Kidney (tissue), 14 donors: ENCODE data around the gene SUGCT. TPM values are rescaled to one million over a fixed set of nuclear protein-coding genes. Genes with fewer than 3 reads are reported as not detected.

Experiments
- DNase-seq, 5 donors: peaks; one replicate each; pipeline ENCODE4 v3.0.0-alpha.2; 2013 to 2020
- FAIRE-seq: peaks from 2 replicates; lab custom pipeline; 2012; peaks lifted over from hg19 to GRCh38; lab: Jason Lieb, UNC
- H3K27ac ChIP-seq, 2 donors: one replicate each; pipeline ENCODE4 v1.7.0; 2013; ENCODE audit warnings: low read depth in 2 of 2, low read length in 2 of 2, inconsistent platforms in 1 of 2
- H3K27me3 ChIP-seq: one replicate; pipeline ENCODE4 v1.7.1; 2013; ENCODE audit warnings: low read length, inconsistent platforms; ENCODE audit not compliant: control insufficient read depth, insufficient read depth
- H3K36me3 ChIP-seq, 3 donors: one replicate each; pipeline versions ENCODE4 v1.7.0 to v1.7.1; 2013; ENCODE audit warnings: low read length in 3 of 3, control low read depth in 1 of 3, inconsistent platforms in 1 of 3; ENCODE audit not compliant: insufficient read depth in 3 of 3, control insufficient read depth in 2 of 3
- H3K4me1 ChIP-seq, 3 donors: one replicate each; pipeline versions ENCODE4 v1.7.0 to v1.7.1; 2013; ENCODE audit warnings: low read length in 3 of 3, inconsistent platforms in 1 of 3, low read depth in 1 of 3; ENCODE audit not compliant: control insufficient read depth in 2 of 3, insufficient read depth in 2 of 3
- H3K4me3 ChIP-seq, 3 donors: one replicate each; pipeline versions ENCODE4 v1.7.0 to v1.8.1; 2013; ENCODE audit warnings: low read length in 3 of 3, control low read depth in 1 of 3, inconsistent platforms in 1 of 3
- H3K9ac ChIP-seq, 3 donors: one replicate each; pipeline versions ENCODE4 v1.7.0 to v1.7.1; 2013; ENCODE audit warnings: low read length in 3 of 3, control low read depth in 1 of 3, inconsistent platforms in 1 of 3
- H3K9me3 ChIP-seq, 3 donors: one replicate each; pipeline versions ENCODE4 v1.7.0 to v1.7.1; 2013; ENCODE audit warnings: low read length in 3 of 3, control low read depth in 1 of 3, inconsistent platforms in 1 of 3; ENCODE audit not compliant: control insufficient read depth in 2 of 3, insufficient read depth in 1 of 3
- CTCF ChIP-seq: IDR thresholded peaks from 3 replicates; pipeline ENCODE4 v1.5.1; 2012; ENCODE audit warnings: mild to moderate bottlenecking, moderate library complexity, borderline replicate concordance; ENCODE audit not compliant: insufficient read depth; ENCODE audit errors: extremely low read depth
- intact Hi-C: fragments of 100-400 bp; cut with DNase I; formaldehyde crosslinking; loops from one replicate; pipeline ENCODE4 v1.11.1; 2022
- polyA plus RNA-seq: library from polyadenylated mRNA; stranded (reverse); fragments of 350-450 nt; fragmentation: Illumina TruSeq; extraction: RNeasy Lipid Tissue Mini Kit (QIAGEN cat#74804); gene quantifications from one replicate; pipeline ENCODE4 v1.2.3, GENCODE V29; 2014; ENCODE audit warnings: low read depth, low replicate concordance; ENCODE audit not compliant: insufficient read depth
- total RNA-seq: library from RNA; stranded (reverse); fragmentation: NEBNext Ultra II Directional; extraction: Animal tissue kit (Norgen Biotek cat#: 25700); gene quantifications from one replicate; pipeline ENCODE4 v1.2.1, GENCODE V29; 2021
- donor health status: control.
- donor health status: control.
- donor health status: control.
- donor health status: control.
- donor health status: control.
- donor health status: DM: yes; HTN: yes; CAD: no.
- donor health status: Normal renal cell carcinoma (clear cell type).

SUGCT gene
- total and polyA plus RNA-seq, 2 donors from 2014 or later, result 7.6 to 45.1 TPM

- H3K4me1 ChIP-seq, result no peaks in the 10 kb centered on the region
- intact Hi-C loops, result no loop called here
- no peak for FAIRE-seq
- no peak for TF ChIP-seq CTCF
- no peak overlapping the region for H3K4me3 ChIP-seq
- H3K9me3 ChIP-seq, result no peaks in the 10 kb centered on the region
- H3K9ac ChIP-seq, result no peak overlapping the region
- H3K27ac ChIP-seq, result no peak overlapping the region
- no peaks in the 10 kb centered on the region for H3K27me3 ChIP-seq
- no peak for DNase-seq
- H3K36me3 ChIP-seq, result no peaks in the 10 kb centered on the region
Measured at GRCh38 chr7:40760293-40760964, 625.6 kb downstream of the SUGCT start.

GRCh38 chr7:40760987-40761386 lies 626.2 kb downstream of the SUGCT start:
- Histone ChIP-seq H3K9ac (no peak overlapping the region), H3K27ac (no peak overlapping the region), H3K4me3 (no peak overlapping the region), H3K27me3 (no peaks in the 10 kb centered on the region), H3K36me3 (no peaks in the 10 kb centered on the region), H3K4me1 (no peaks in the 10 kb centered on the region), H3K9me3 (no peaks in the 10 kb centered on the region)
- DNase-seq, result peak in 2 of 5 donors; percentile 19 to 22
- intact Hi-C loops, result no loop called here
- TF ChIP-seq CTCF, result no peak
- FAIRE-seq, result no peak

- Histone ChIP-seq H3K9ac (no peak overlapping the region), H3K27ac (no peak overlapping the region), H3K9me3 (no peaks in the 10 kb centered on the region), H3K4me3 (no peak overlapping the region), H3K36me3 (no peaks in the 10 kb centered on the region), H3K27me3 (no peaks in the 10 kb centered on the region), H3K4me1 (no peaks in the 10 kb centered on the region)
- no peak for DNase-seq
- TF ChIP-seq CTCF, result no peak
- no peak for FAIRE-seq
- intact Hi-C loops, result no loop called here
Measured at GRCh38 chr7:40761762-40762560, 627.2 kb downstream of the SUGCT start.
